HG03571 (cell line): ENCODE results near the gene XRCC5.

ENCODE experiments used
- ATAC-seq: cut with Tn5 transposase; IDR thresholded peaks from one replicate; pipeline ENCODE4 v1.9.1; 2021; ENCODE audit not compliant: unreplicated experiment

The XRCC5 gene

GRCh38 chr2:216222650-216223352 is 113.7 kb downstream of the XRCC5 start:
- peak; percentile 53 for ATAC-seq

DNA sequence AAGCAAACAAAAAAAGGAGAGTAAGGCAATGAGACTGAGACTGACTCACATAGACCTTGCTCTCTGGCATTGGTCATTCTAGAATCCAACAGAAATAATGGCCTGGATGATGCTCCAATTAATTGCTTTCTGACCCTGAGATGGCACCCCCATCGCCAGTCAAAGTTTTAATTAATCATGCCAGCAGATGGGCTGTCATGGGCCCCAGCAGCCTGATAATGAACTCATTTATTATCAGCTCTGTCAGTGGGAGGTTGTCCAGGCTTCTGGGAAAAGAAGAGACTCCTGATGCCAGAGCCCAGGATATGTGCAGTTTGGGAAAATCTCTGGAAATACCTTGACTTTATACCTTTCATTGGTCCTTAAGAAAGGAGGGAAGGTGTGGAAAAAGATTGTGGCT is 115.2 kb downstream of the XRCC5 start:
- ATAC-seq = no peak

DNA sequence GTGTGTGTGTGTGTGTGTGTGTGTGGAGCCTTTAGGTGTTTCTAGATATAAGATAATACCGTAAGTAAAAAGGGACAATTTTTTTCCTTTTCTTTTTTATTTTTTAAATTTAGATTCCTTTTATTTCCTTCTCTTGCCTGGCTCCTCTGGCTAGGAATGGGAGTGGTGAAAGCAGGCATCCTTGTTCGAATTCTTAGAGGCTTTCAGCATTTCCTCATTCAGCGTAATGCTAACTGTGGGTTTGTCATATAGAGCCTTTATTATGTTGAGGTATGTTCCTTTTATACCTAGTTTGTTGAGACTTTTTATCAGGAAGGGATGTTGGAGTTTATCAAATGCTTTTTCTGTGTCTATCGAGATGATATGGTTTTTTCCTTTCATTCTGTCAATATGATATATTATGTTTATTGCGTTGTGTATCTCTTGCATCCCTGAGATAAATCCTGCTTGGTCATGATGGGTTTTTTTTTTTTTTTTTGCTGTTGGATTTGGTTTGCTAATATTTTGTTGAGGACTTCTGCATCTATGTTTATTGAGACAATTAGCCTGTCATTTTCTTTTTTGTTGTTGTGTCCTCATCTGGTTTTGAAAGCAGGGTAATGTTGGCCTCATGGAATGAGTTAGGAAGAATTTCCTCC is 120.2 kb downstream of the XRCC5 start:
- no peak for ATAC-seq

DNA sequence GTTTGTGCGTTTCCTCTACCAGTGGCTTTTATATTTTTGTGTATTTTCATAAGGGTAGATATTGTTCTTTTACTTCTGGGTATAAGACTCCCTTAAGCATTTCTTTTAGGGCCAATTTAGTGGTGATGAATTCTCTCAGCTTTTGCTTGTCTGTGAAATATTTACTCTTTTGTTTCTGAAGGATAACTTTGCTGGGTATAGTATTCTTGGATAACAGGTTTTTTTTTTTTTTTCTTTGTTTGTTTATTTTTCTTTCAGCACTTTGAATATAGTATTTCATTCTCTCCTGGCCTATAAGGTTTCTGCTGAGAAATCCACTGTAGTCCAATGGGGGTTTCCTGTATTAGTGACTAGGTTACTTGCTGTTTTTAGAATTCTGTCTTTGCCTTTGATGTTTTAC is 122.7 kb downstream of the XRCC5 start:
- no peak for ATAC-seq

GRCh38 chr2:216232721-216233120 is 123.6 kb downstream of the XRCC5 start:
- ATAC-seq = no peak

GRCh38 chr2:216233281-216233995 is 124.3 kb downstream of the XRCC5 start:
- ATAC-seq = no peak

DNA sequence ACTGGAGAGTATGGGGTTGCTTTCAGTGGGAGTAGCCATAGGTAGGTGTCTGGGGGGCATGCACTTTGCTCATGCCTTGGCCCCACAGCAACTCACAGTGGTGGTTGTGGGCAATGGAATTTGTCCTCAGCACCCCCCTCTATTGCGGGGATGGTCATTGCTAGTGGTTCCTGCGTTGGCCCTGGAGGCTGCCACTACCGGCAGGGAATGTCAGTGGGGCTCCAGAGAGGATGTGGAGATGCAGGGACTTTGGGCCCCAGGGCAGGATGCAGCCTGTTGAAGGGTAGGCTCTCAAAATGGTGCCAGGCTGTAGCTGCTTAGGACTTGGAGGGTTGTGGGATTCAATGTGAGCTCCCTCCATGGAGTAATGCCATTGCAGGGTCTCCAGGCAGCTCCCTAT is 125.0 kb downstream of the XRCC5 start:
- ATAC-seq = no peak

DNA sequence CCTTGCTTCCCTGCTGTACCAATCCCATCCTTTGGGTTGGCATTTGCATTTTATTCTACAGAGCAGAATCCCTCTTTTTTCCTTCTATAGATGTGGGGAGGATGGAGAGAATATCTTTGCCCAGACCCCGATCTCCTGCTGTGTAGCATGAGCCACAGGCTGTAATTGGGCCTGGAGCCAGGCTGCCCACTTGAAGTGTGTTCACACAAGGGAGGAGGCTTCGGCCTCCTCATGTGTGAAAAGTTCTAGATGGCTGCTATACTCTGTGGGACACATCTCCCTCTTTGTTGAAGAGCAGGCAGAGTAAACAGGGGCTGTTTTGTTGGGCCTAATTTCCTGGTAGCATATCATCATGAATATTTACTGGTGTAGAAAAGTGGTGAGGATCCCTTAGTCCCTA is 126.3 kb downstream of the XRCC5 start:
- ATAC-seq = no peak

DNA sequence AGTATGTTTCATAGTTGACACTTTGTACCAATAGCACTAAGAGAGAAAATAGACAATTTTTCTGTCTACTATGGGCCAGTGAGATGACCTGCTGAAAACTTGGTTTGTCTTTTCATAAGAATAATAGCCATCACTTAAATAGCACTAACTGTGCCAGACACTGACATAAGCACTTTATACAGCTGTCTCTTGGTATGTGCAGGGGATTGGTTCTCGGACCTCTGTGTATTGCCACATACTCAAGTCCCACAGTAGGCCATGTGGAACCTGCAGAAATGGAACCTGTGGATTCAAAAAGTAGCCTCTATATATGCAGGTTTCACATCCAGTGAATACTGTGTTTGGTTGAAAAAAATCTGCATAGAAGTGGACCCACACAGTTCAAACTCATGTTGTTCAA is 126.7 kb downstream of the XRCC5 start:
- ATAC-seq = no peak

DNA sequence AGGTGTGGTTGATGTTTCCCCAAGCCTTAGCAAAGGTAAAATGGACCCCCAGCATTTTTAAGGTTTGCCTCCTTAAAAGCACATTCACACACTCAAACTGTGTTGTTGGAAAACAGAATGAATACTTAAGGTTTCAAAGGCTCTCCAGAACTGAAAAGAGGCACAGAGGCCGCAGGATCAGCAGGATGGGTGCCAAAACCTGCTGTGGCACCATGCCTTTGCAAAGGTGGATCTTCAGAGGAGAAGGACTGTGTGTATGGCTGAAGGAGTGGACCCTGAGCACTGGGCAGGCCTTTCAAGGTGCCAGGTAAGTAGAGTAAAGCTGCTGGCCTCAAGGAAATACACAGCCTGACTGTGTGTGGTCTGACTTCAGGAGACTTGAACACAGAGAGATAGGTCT is 127.3 kb downstream of the XRCC5 start:
- no peak for ATAC-seq

DNA sequence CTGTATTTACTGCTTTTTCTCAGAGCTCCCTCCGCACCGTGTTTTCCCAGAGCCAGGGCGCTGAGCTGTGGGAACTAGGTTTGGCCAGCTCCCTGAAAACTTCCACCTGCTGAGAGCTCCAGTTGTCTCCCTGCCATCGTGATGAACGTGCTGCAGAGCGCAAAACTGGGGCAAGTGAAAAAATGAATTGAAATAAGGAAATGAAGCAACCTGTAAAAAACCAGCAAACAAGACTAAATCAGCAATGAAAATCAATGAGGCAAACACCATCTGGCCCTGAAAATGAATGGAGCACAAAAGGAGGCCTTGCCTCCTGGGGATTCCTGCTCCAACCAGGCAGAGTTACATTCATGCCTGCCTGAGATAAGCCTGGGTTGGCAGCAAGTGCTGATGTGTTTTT is 133.2 kb downstream of the XRCC5 start:
- no peak for ATAC-seq

GRCh38 chr2:216243026-216243425 is 133.9 kb downstream of the XRCC5 start:
- ATAC-seq = no peak

DNA sequence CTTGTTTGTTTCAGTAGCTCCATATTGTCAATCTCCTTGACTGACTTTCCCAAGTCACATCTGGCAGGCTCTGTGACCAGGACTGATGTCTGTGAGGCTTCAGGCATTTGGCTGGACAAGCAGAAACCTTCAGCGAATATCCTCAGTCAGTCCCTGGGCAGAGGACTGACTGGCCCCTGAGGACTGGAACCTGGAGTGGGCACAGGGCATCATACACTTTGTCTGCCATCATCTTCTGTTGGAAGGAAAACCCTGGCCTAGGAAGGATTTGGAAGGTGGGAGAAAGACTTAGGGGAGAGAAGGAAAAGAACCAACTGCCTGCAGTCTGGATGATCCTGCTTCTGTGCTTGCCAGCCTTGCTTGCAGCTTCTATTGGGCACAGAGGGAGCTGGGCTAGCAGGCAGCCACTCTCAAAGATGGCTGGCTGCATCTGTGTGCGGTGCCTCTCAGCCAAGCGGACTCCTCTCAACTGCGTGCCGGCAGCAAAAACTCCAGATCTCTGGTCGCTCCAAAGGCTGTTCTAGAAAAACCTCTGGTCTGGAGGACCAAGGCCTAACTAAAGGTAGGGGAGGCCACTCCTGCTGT is 136.3 kb downstream of the XRCC5 start:
- no peak for ATAC-seq

- ATAC-seq = no peak
These were observed 137.6 kb downstream of the XRCC5 start for GRCh38 chr2:216246766-216247165.
